ENCODE results near the gene HOXB2. TPM values are rescaled to one million over a fixed set of nuclear protein-coding genes. Genes with fewer than 3 reads are reported as not detected.

The HOXB2 gene
- total and polyA plus RNA-seq, 2 of the 8 experiments (the other 6 are each of a cell fraction or from before 2014, with no cell fraction given) = not detected

DNA sequence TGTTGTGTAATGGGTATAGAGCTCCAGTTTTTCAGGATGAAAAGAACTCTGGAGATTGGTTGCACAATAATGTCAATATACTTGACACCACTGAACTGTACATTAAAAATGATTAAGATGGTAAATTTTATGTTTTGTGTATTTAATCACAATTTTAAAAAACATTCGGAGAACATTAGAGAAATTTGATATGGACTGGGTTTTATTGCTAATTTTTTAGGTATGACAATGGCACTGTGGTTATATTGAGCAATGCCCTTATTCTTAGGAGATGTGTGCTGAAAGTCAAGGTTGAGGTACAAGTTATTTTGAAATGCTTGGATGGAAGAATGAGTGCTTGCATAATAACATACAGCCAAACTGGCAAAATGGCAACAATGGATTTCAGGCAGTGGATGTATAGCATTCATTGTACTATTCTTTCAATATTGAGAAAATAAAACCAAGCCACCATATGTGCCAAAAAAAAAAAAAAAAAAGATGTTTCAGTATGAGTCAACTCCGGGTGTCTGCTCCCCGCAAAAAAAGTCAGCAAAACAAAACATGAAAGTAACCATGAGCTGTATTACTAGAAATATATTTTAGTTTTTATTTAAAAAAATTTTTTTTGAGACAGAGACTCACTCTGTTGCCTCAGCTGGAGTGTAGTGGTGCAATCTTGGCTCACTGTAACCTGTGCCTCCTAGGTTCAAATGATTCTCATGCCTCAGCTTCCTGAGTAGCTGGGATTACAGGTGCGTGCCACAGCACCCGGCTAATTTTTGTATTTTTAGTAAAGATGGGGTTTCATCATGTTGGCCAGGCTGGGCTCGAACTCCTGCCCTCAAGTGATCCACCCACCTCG lies 33.9 kb downstream of the HOXB2 start:
- H3K4me3 ChIP-seq (ENCODE audit: extremely low read depth in 1 of 4, insufficient read depth in 2 of 4, low read depth in 3 of 4, low read length in 4 of 4) = no peak overlapping the region
- peaks cover 0 to 10% (median 0%) of the 10 kb centered on the region in 4 experiments; a peak in 4 of 7 replicates for H3K27me3 ChIP-seq (replicated peaks in 1 of 4; ENCODE audit: control insufficient read depth in 3 of 4, extremely low read depth in 1 of 4, insufficient read depth in 3 of 4, low read length in 3 of 4)
- no peak overlapping the region for H4K8ac ChIP-seq (ENCODE audit: extremely low read depth, insufficient read depth, low read length)
- H3K4ac ChIP-seq (replicated peaks; ENCODE audit: insufficient read length, low read depth, low read length) = no peak overlapping the region
- H2BK5ac ChIP-seq (ENCODE audit: low read depth, low read length) = no peak overlapping the region
- no peak overlapping the region for H2BK15ac ChIP-seq (ENCODE audit: low read length)
- H3K9ac ChIP-seq (replicated peaks in 1 of 4; ENCODE audit: extremely low read depth in 1 of 4, low read depth in 3 of 4, low read length in 3 of 4) = no peak overlapping the region
- no peak overlapping the region for H4K5ac ChIP-seq (ENCODE audit: insufficient read length, low read depth, low read length)
- POLR2A ChIA-PET (ENCODE audit: partially characterized antibody) = no interaction called here
- H3K36me3 ChIP-seq (ENCODE audit: control insufficient read depth in 2 of 4, insufficient read depth in 4 of 4, low read length in 3 of 4) = no peaks in the 10 kb centered on the region
- H2BK20ac ChIP-seq (ENCODE audit: low read length) = no peak overlapping the region
- H3K23ac ChIP-seq (ENCODE audit: insufficient read length) = no peak overlapping the region
- no peak overlapping the region for H3K4me2 ChIP-seq (ENCODE audit: insufficient read depth in 1 of 2, low read depth in 2 of 2, low read length in 2 of 2)
- H3K27ac ChIP-seq (ENCODE audit: low read depth, low read length) = no peak overlapping the region
- no peaks in the 10 kb centered on the region for H3K9me3 ChIP-seq (ENCODE audit: insufficient read depth in 2 of 2, low read depth in 1 of 2, low read length in 1 of 2)
- no peak overlapping the region for H4K91ac ChIP-seq (replicated peaks; ENCODE audit: insufficient read length, low read length)
- no peak overlapping the region for H3K18ac ChIP-seq (ENCODE audit: extremely low read depth, low read length)
- H3K79me2 ChIP-seq (ENCODE audit: control insufficient read depth in 1 of 2, insufficient read depth in 2 of 2, low read length in 2 of 2) = no peaks in the 10 kb centered on the region
- H3K79me1 ChIP-seq (ENCODE audit: low read depth, low read length) = no peaks in the 10 kb centered on the region
- H2BK120ac ChIP-seq (replicated peaks; ENCODE audit: low read depth, low read length) = no peak overlapping the region
- DNase-seq (ENCODE audit: low read depth in 1 of 2, low spot score in 2 of 2) (no peak), FAIRE-seq (no peak)
- no peak overlapping the region for H2AK5ac ChIP-seq (ENCODE audit: low read depth, low read length)
- no peaks in the 10 kb centered on the region; the same call in 1 of the 2 replicates for H3K23me2 ChIP-seq (ENCODE audit: low read depth, low read length)
- WGBS, 2 experiments (ENCODE audit: extremely low coverage in 1 of 2, insufficient coverage in 1 of 2, insufficient read length in 1 of 2, insufficient replicate concordance in 2 of 2, low coverage in 1 of 2, low lambda C conversion rate in 2 of 2, missing lambda C conversion rate in 1 of 2) = 90% methylated on average over 7 of the region's 7 CpGs; no CpG with 5 or more reads in 1 of the 2 experiments
- TF ChIP-seq TBP (IDR thresholded peaks at IDR 0.05; ENCODE audit: low read depth, low read length) (no peak), CBX8 (IDR thresholded peaks at IDR 0.05; ENCODE audit: borderline replicate concordance, low read depth, low read length) (no peak), PHF8 (conservative IDR thresholded peaks at IDR 0.05; ENCODE audit: low read depth, low read length) (no peak), GTF2F1 (IDR thresholded peaks at IDR 0.05; ENCODE audit: borderline replicate concordance, low read depth, low read length) (no peak), CTBP2 (IDR thresholded peaks at IDR 0.05; ENCODE audit: borderline replicate concordance, insufficient read depth, insufficient read length, low read length) (no peak), RNF2 (IDR thresholded peaks at IDR 0.05; ENCODE audit: borderline replicate concordance, low read depth, low read length, missing control alignments, poor library complexity, severe bottlenecking) (no peak), SIX5 (IDR thresholded peaks at IDR 0.05; ENCODE audit: low read depth, low read length) (no peak), TEAD4 (IDR thresholded peaks at IDR 0.05; ENCODE audit: low read depth, low read length) (no peak), HDAC2 (IDR thresholded peaks at IDR 0.05; ENCODE audit: borderline replicate concordance in 1 of 2, low read depth in 2 of 2, low read length in 2 of 2) (no peak), JUND (IDR thresholded peaks at IDR 0.05; ENCODE audit: low read length) (no peak), ASH2L (IDR thresholded peaks at IDR 0.05; ENCODE audit: low read length) (no peak)
- no peaks in the 10 kb centered on the region; a peak in 4 of 7 replicates for H3K4me1 ChIP-seq (replicated peaks in 1 of 4; ENCODE audit: control insufficient read depth in 3 of 4, insufficient read depth in 4 of 4, low read length in 3 of 4)
- H2BK12ac ChIP-seq (ENCODE audit: low read depth, low read length) = no peak overlapping the region
- no peaks in the 10 kb centered on the region for H4K20me1 ChIP-seq (replicated peaks in 1 of 2; ENCODE audit: control insufficient read depth in 1 of 2, insufficient read depth in 2 of 2, low read length in 2 of 2)
- no peak overlapping the region for H3K14ac ChIP-seq (ENCODE audit: insufficient read length)
- no peak overlapping the region for H2AFZ ChIP-seq (ENCODE audit: low read length)
- CTCF ChIA-PET (ENCODE audit: partially characterized antibody) = interaction anchor here (0.6 to 1.3 kb wide), 4 partner anchors 16 to 380 kb away, joined by 3 to 4 read pairs (median 4); no protein-coding TSS in a partner anchor
- H3K56ac ChIP-seq (replicated peaks; ENCODE audit: insufficient read length, low read depth, low read length) = no peak overlapping the region
